HG03457 (cell line): Measurements from ENCODE around the gene SLC35F4.
A peak's percentile ranks its signal among the peaks of the same experiment; 100 is the strongest.

Experiments
- ATAC-seq: cut with Tn5 transposase; IDR thresholded peaks from one replicate; pipeline ENCODE4 v1.9.1; 2021; ENCODE audit warnings: moderate number of reproducible peaks; ENCODE audit not compliant: unreplicated experiment

SLC35F4 gene

DNA sequence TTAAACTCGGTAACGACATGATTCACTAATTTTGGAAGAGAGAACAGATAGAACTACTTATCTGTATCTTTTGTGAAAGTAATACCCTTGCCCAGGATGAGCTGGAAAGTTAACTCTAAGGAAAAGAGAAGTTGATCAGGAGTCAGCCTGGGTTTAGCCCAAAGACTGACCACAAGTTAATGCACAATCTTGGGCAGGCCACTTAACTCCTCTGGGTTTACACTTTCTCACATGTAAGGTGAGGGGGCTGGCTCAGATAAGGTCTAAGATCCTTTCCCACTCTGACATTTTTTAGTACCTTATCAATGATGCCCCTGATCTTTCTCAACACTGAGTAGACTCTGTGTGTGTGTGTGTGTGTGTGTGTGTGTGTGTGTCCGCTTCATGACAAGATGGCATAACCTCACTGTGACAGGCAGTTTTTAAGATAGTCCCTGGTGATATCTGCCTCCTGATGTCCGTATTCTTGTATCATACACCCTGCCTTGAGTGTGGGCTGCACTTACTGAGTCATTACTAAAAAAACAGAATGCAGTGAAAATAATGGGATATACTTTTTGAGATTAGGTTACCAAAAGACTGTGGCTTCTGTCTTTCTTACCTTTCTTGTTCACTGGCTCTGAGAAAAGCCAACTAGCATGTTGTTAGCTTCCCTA, 316.0 kb downstream of the SLC35F4 start:
- peak; percentile 72 for ATAC-seq

DNA sequence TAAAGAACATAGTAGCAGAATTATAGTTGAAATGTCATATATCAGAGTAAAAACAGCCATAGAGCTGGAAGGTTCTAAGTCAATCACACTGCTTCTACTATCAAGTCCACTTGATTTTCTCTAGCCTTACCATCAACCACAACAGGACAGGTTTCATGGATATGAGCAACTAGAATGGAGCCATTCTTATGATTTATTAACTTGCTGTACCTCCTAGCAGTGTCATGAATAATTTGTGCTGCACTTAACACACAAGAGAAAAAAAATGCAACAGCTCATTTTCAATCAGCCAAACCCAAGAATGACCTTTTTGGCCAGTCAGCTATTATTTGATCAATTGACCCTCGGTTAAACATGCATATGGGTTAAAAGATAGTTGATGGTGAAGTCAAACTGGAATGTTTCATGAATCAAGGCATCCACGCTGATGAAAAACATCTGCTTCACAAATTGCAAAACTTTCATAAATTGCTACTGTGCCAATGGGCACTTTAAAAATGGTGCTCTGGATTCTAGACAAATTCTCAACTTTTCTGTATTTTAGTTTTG, 316.8 kb downstream of the SLC35F4 start:
- no peak for ATAC-seq

DNA sequence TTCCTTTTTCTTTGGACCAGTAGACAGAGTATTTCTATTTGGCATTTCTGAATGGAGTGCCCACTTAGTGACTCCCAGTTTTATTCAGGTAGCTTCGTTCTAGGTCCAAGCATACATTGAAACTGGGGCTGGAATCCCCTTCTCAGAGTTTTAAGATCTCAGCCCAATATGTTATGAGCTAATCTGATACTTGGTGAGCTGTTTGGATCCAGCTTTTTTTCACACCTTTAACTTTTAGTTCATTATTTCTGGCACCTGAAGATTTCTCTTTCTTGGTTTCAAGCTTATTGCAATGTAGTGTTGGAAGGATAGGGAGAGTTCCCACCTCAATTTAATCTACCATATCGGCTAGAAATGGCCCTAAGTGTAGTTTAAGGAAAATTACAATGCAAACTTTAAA, 318.8 kb downstream of the SLC35F4 start:
- no peak for ATAC-seq

DNA sequence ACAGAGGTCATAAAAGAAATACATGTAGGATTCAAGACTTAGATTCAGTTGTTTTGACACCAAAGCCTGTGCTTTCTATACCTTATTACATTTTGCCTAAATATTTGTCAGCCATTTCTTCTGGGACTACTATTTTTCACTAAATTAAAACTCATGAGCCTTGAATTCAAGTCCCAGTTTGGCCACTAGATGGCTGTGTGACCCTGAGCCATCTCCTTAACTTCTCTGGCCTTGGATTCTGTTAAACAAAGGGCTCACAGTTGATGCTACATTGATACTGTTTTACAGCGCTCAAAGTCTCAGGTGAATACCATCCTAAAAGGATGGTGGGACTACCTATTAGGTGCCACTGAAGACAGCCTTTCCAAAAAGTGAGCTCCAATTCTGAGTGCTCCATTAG, 332.7 kb downstream of the SLC35F4 start:
- no peak for ATAC-seq

DNA sequence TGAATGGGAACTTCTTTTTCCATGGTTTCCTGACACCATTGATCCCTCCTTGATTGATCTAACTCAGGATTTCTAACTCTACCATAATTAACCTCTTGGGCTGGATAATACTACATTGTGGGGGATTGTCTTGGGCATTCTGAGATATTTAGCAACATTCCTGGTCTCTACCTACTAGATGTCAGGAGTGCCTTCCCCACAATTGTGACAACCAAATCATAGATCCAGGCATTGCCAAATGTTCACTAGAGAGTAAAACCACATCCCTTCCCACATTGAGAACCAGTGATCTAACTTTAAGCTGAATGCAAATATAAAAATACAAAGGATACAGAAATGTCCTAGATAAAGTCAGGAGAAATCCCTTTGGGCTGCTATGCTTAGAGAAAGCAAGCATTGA, 335.3 kb downstream of the SLC35F4 start:
- ATAC-seq, result no peak

DNA sequence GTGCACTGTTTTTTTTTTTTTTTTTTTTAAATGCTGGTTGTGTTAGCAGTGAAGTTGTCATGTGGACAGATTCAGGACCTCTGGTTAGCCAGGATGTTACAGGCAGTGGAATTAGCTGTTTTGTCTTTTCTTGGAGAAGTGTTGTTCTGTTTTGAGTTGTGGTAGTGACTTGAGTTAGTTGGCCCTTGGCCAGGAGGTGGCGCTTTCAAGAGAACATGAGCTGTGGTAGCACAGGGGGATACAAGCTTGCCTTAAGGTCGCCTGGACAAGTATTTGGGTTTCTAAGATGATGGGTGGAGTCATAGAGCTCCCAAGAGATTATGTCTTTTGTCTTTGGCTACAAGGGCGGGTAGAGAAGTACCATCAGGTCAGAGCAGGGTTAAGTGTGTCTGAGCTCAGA, 338.9 kb downstream of the SLC35F4 start:
- ATAC-seq, result no peak

DNA sequence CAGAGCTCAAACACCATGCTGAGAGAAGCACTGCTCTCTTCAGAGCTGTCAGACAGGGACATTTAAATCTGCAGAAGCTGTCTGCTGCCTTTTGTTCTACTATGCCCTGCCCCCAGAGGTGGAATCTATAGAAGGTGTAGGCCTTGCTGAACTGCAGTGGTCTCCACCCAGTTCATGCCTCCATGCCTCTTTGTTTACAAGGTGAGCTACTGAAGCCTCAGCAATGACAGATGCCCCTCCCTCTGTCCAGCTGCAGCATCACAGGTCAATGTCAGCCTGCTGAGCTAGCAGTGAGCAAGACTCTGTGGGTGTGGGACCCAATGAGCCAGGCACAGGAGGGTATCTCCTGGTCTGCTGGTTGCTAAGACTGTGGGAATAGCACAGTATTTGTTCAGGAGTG, 346.8 kb downstream of the SLC35F4 start:
- ATAC-seq, result no peak
